Measurements from ENCODE around the gene JUNB. TPM values are rescaled to one million over a fixed set of nuclear protein-coding genes. Genes with fewer than 3 reads are reported as not detected.
"Not testable (repeated sequence)": the region's sequence is repeated elsewhere in the genome, so short reads cannot be mapped to it uniquely, and the experiment has no call there.

Gene JUNB
- total RNA-seq, 1 donor = 700 TPM

- peak in 2 of 3 donors; percentile 77 to 80 for DNase-seq (ENCODE audit: low read depth in 2 of 3, low spot score in 2 of 3)
Measured at GRCh38 chr19:12801466-12802266, 10.4 kb downstream of the JUNB start, which contains the start of the genes PRDX2 and THSD8. Gene PRDX2 (minus strand): TSS chr19:12801800. CDS start chr19:12801261, 539 bp downstream. Gene THSD8 (plus strand): TSS chr19:12802069. CDS start chr19:12802072, 3 bp downstream.

- no peak for DNase-seq (ENCODE audit: low read depth in 2 of 3, low spot score in 2 of 3)
Measured at GRCh38 chr19:12802267-12803106, 11.2 kb downstream of the JUNB start.

GRCh38 chr19:12804051-12804450, 12.8 kb downstream of the JUNB start:
- DNase-seq (ENCODE audit: low read depth in 2 of 3, low spot score in 2 of 3) = no peak

- peak in 2 of 3 donors; percentile 86 to 87 for DNase-seq (ENCODE audit: low read depth in 2 of 3, low spot score in 2 of 3)
Measured at GRCh38 chr19:12806242-12807081, 15.2 kb downstream of the JUNB start, which contains the start of gene RNASEH2A. Gene RNASEH2A (plus strand): TSS chr19:12806584. CDS start chr19:12806674, 90 bp downstream.

- no peak for DNase-seq (ENCODE audit: low read depth in 2 of 3, low spot score in 2 of 3)
Measured at GRCh38 chr19:12815088-12815487, 23.8 kb downstream of the JUNB start.

- DNase-seq (ENCODE audit: low read depth in 2 of 3, low spot score in 2 of 3) = not testable (repeated sequence)
Measured at GRCh38 chr19:12817188-12817587, 25.9 kb downstream of the JUNB start.

GRCh38 chr19:12817810-12818209, 26.5 kb downstream of the JUNB start:
- DNase-seq (ENCODE audit: low read depth in 2 of 3, low spot score in 2 of 3) = not testable (repeated sequence)

DNA sequence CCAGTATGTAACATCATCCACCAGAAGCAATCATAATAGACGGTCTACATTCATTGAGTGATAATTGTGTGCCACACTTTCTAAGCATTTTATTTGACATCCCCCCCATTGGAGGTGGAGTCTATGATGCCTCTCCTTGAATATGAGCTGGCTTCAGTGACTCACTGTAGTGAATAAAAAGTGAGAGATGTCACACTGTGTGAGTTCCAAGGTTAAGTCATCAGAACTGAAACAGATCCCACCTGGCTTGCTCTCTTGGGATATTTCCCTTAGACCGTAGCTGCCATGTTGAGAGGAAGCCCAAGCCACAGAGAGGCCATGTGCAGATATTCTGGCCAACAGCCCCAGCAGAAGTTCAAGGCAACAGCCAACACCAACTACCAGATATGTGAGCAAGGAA, 30.5 kb downstream of the JUNB start:
- DNase-seq (ENCODE audit: low read depth in 2 of 3, low spot score in 2 of 3) = no peak

DNA sequence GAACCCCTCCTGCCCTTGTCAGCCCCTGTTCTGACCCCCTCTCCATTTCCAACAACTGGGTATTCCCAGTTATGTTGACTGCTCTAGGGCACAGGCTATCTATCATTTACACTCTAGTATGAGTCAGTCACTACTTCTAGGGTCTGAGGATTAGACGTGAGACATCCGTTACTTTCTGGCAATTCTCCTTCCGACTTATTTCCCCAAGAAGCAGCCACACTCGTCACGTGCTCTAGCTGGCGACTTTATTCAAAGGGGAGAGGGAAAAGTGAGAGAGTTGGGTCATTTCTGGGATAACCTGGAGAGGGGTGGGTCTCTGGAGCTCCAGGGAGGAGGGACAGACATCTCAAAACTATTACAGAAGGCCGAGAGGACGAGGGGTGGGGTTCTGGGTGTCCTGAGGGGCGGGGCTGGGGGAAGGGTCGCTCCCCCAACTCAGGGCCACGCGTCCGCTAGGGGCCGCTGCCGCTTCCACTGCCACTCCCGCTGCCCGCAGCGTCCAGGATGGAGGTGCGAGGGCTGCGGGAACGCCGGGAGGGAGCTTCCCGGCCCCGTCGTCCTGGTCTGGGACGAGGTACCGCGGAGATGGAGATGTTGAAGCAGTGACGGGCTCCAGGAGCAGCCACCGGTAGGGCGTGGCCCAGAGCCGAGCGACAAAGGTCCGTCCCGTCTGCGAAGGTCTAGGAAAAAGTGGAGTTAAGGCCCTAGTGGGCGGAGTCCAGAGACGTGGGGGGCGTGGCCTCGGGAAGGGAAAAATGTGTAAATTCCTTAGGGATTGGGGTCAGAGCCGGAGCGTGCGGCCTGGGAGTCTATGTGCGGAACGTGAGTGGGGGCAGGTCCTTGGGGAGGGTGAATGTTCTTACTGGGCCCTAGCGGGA, 34.2 kb downstream of the JUNB start:
- peak in 1 of 3 donors; percentile 59 for DNase-seq (ENCODE audit: low read depth in 2 of 3, low spot score in 2 of 3)

- peak in 2 of 3 donors; percentile 72 to 85 for DNase-seq (ENCODE audit: low read depth in 2 of 3, low spot score in 2 of 3)
Measured at GRCh38 chr19:12828494-12828893, 37.2 kb downstream of the JUNB start.

DNA sequence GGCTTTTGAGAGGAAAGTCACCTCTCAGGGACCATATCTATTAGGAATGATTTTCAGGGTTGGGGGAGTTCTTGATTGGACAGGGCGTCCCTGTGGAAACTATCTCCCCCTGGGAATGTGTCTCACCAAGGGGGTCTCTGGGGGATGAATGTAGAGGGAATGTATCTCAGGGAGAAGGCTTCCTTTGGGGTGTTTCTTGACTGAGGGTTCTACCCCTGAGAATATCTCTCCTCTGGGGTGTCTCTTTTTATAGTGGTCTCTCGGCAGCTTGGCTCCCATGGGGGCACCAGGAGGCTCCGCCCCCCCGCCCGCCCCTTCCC, 42.1 kb downstream of the JUNB start:
- no peak for DNase-seq (ENCODE audit: low read depth in 2 of 3, low spot score in 2 of 3)

DNA sequence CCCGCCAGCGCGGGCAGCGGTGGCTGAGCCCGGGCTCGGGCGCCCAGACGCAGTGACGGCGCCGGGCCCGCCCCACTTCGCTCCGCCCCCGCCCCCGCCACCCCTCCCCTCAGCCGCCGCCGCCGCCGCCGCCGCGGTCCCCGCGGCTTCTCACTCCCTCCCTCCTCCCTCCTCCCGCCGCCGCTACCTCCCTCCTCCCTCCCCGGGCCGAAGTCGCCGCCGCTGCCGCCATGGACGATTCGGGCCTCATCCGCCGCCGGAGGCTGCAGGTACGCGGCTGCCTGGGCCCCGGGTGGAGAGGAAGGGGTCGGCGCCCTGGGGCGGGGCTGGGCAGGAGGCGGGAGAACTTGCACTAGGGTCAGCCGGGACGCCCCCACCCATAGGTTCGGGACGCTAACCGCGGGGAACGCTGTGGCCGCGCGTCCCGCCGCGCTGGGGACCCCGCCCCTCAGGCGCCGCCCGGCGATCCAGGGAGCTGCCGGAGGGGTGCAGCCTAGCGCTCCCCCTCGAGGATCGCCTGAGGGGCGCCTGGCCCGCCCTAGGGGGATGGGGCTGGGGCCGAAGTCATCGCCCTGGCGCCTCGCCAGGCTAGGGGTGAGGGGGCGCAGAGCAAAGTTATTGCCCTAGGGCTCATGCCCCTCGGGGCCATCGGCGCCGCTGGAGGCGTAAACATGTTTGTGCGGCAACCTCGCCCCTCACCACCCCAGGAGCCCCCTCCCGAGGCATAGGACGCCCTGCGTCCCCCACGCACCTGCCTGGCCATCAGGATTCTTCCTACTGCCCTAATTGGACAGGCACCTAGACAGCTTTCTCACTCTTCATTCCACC, 42.7 kb downstream of the JUNB start:
- DNase-seq (ENCODE audit: low read depth in 2 of 3, low spot score in 2 of 3) = peak in 1 of 3 donors; percentile 24

GRCh38 chr19:12834566-12834943, 43.3 kb downstream of the JUNB start, which contains the start of gene RTBDN:
Gene RTBDN (minus strand): TSS chr19:12834579. CDS start chr19:12829979, 4,600 bp downstream.
- DNase-seq (ENCODE audit: low read depth in 2 of 3, low spot score in 2 of 3) = no peak

GRCh38 chr19:12834976-12835757, 43.9 kb downstream of the JUNB start:
- peak in 1 of 3 donors; percentile 46 for DNase-seq (ENCODE audit: low read depth in 2 of 3, low spot score in 2 of 3)

DNA sequence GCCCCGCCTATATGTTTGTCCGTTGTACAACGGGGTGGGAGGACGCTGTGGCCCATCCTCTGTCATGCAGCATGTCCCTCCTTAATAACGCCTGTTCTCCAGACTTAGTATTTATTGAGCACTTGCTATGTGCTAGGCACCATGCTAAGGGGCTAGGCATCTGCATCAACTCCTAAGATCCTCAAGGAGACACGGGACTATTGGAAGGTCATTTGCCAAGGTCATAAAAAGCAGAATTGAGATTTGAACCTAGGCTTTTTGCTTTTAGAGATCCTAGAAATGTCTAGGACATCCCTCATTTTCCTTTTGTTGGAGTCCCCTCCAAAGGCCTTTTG, 45.2 kb downstream of the JUNB start:
- no peak for DNase-seq (ENCODE audit: low read depth in 2 of 3, low spot score in 2 of 3)

- no peak for DNase-seq (ENCODE audit: low read depth in 2 of 3, low spot score in 2 of 3)
Measured at GRCh38 chr19:12837225-12837624, 45.9 kb downstream of the JUNB start.

GRCh38 chr19:12838182-12838885, 47.0 kb downstream of the JUNB start, which contains the start of gene MAST1:
Gene MAST1 (plus strand): TSS chr19:12838515. CDS start chr19:12838573, 58 bp downstream.
- peak in 1 of 3 donors; percentile 59 for DNase-seq (ENCODE audit: low read depth in 2 of 3, low spot score in 2 of 3)
